ENCODE results near the gene TMEM239.
"Not testable (repeated sequence)": the region's sequence is repeated elsewhere in the genome, so short reads cannot be mapped to it uniquely, and the experiment has no call there.

The TMEM239 gene

GRCh38 chr20:2799688-2800520, 16.3 kb upstream of the TMEM239 start:
- no peak for DNase-seq (ENCODE audit: extremely low read depth in 1 of 2, low read depth in 1 of 2)

- DNase-seq (ENCODE audit: extremely low read depth in 1 of 2, low read depth in 1 of 2), result no peak
These were observed 15.5 kb upstream of the TMEM239 start, which contains the start of gene CPXM1 for GRCh38 chr20:2800521-2801285. CPXM1 (minus strand) TSS chr20:2800627; CDS start chr20:2800572, 55 bp downstream.

DNA sequence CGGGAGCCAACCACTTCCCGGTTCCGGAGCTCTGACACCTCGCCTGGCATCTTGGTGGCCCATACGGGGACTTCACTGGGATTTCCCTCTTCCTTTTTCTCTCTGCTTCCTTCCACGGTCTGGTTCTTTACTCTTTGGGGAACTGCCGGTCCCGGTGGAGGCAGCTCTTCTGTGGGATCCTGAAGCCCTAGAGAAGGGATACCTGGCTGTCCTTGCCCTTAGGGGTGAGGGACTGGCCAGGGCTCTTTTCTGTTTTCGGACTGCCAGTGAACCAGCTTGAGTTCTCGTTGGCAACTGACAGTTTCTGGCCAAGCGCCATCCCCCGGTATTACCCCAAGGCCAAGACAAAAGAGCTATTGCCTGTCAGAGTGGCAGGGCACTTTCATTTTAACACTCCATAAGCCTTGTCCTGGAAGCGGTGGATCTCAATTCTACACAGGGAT, 14.9 kb upstream of the TMEM239 start:
- no peak for DNase-seq (ENCODE audit: extremely low read depth in 1 of 2, low read depth in 1 of 2)

- no peak for DNase-seq (ENCODE audit: extremely low read depth in 1 of 2, low read depth in 1 of 2)
These were observed 11.9 kb upstream of the TMEM239 start for GRCh38 chr20:2804041-2804828.

DNA sequence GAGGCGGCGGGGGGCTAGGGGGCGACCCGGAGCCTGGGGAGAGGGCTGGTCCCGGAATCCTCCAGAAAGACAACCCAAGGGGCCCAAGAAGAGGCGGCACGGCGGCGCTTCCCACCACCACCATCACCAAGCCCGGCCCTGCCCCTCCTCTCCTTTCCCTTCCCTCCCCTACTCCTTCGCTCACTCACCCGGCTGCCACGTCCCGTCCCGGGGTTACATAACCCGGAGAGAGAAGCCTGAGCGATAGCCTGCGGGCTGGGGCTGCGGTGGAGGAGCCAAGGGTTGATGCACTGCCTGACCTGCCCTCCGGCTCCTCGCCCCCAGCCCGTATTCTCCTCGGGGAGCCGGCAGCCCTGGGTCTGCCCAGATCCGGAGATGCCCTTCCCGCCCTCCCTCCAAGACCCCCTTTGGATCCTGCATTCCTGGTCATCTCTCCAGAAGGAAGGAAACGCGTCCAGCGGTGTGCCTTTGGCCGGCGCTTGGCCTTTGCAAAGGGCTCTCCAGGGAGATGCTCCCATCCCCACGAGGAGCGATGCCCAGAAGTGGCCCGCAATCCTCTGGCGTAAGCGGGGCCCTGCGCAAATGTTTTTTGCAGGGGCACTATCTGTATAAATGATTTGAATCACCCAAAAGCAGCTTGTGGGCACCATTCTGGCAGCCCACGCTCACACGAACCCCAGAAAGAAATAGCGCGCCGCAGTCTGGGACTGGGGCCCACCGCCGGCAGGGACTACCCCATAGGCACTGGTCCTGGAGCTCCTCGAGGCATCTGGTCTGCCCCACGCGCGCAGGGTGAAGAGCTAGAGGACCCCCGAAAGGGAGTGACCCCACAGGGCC, 11.1 kb upstream of the TMEM239 start:
- DNase-seq (ENCODE audit: extremely low read depth in 1 of 2, low read depth in 1 of 2), result no peak

DNA sequence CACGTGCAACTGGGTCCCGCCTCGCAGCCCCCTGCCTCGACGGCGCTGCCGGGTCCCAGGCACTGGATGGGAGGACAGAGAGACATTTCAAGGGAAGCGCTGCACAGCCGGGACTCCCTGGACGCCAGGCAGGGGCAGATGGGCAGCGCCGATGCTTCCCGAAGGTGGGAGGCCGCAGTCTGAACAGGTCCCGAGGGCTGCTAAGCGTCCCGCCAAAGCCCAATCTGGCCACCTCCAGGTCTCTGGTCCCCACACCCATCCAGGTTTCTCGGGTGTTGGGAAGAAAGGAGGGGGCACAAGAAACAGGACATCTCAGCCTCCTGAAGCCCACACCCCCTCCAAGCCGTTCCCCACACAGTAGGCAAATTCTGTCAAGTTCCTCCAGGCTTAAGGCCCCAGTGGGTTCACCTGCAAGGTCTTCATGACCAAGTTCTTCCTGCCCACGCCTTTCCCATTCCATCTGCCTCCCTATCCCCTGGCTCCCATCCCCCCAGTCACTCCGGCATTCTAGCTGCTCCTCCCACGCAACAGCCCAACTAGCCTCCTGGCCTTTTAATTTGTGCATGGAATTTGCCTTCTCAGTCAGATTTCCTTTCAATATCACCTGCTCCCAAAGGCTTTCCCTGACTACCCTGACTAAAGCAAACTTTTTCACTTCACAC, 10.3 kb upstream of the TMEM239 start:
- DNase-seq (ENCODE audit: extremely low read depth in 1 of 2, low read depth in 1 of 2), result no peak

- no peak for DNase-seq (ENCODE audit: extremely low read depth in 1 of 2, low read depth in 1 of 2)
These were observed 9.8 kb upstream of the TMEM239 start for GRCh38 chr20:2806351-2806701.

- no peak for DNase-seq (ENCODE audit: extremely low read depth in 1 of 2, low read depth in 1 of 2)
These were observed 9.1 kb upstream of the TMEM239 start for GRCh38 chr20:2807019-2807418.

DNA sequence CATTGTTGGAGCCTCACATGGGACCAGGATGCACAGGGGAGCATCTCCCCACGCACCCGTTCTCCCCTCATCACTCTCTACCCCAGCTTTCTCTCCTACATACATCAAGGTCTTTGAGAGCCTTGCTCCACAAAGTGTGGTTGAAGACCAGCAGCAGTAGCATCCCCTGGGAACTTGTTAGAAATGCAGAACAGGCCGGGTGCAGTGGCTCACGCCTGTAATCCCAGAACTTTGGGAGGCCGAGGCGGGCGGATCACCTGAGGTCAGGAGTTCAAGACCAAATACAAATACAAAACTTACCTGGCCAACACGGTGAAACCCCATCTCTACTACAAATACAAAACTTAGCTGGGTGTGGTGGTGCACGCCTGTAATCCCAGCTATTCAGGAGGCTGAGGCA, 8.2 kb upstream of the TMEM239 start:
- DNase-seq (ENCODE audit: extremely low read depth in 1 of 2, low read depth in 1 of 2), result not testable (repeated sequence)

- no peak for DNase-seq (ENCODE audit: extremely low read depth in 1 of 2, low read depth in 1 of 2)
These were observed 6.5 kb upstream of the TMEM239 start for GRCh38 chr20:2809690-2810089.

GRCh38 chr20:2812189-2812588, 4.0 kb upstream of the TMEM239 start:
- no peak for DNase-seq (ENCODE audit: extremely low read depth in 1 of 2, low read depth in 1 of 2)

GRCh38 chr20:2814076-2814475, 2.1 kb upstream of the TMEM239 start:
- DNase-seq (ENCODE audit: extremely low read depth in 1 of 2, low read depth in 1 of 2), result no peak

GRCh38 chr20:2814587-2815051, 1.5 kb upstream of the TMEM239 start, which contains the start of gene C20orf141:
C20orf141 (plus strand) TSS chr20:2814987; CDS start chr20:2815185, 198 bp downstream.
- no peak for DNase-seq (ENCODE audit: extremely low read depth in 1 of 2, low read depth in 1 of 2)

DNA sequence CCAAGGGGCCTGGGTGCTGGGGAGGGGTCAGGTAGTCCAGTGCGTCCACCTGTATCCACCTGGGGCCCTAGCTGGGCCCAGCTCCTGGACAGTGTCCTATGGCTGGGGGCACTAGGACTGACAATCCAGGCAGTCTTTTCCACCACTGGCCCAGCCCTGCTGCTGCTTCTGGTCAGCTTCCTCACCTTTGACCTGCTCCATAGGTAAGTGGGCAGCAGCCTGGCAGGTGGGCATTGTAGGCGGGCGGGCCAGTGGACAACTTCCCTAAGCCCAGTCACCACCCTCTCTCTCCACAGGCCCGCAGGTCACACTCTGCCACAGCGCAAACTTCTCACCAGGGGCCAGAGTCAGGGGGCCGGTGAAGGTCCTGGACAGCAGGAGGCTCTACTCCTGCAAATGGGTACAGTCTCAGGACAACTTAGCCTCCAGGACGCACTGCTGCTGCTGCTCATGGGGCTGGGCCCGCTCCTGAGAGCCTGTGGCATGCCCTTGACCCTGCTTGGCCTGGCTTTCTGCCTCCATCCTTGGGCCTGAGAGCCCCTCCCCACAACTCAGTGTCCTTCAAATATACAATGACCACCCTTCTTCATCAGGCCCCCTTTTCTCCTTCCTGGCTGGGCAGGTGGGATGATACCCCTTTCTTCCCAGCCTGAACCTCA, 793 bp upstream of the TMEM239 start:
- DNase-seq (ENCODE audit: extremely low read depth in 1 of 2, low read depth in 1 of 2), result no peak

- DNase-seq (ENCODE audit: extremely low read depth in 1 of 2, low read depth in 1 of 2), result no peak
These were observed 598 bp downstream of the TMEM239 start for GRCh38 chr20:2816583-2817340.

DNA sequence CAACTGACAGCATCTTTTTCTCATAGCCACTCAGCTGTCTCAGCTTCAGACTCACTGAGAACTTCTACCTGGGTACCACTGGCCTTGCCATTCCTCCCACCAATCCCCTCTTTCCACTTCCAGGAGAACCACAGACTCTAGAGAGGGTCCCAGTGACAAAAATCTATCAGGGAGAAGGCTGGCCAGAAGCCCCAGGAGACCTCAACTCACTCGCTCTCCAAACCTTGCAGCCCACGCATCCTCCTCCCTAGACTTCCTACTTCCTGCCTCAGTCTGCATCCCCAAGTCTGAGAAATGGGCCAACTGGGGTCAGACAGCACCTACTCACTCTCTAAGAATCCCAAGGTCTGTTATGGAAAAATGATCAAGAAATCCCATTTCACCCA, 1.2 kb downstream of the TMEM239 start:
- no peak for DNase-seq (ENCODE audit: extremely low read depth in 1 of 2, low read depth in 1 of 2)

GRCh38 chr20:2817891-2818595, 1.9 kb downstream of the TMEM239 start:
- DNase-seq (ENCODE audit: extremely low read depth in 1 of 2, low read depth in 1 of 2), result no peak
